HEK293 (cell line): ENCODE results near the gene CDKL2.

ENCODE experiments used
- CTCF ChIA-PET: fragments of 350-600 bp; formaldehyde crosslinking; extraction: SDS; loops from one replicate; lab custom pipeline; 2021; ENCODE audit warnings: antibody characterized with exemption; lab: Yijun Ruan, JAX
- POLR2A ChIA-PET: fragments of 300-600 bp; formaldehyde crosslinking; extraction: SDS; loops from one replicate; lab custom pipeline; 2020; ENCODE audit warnings: antibody characterized with exemption, inconsistent platforms; lab: Yijun Ruan, JAX
- H3K27ac ChIP-seq: fragments of 200-500 bp; sonication (Bioruptor generic); 2 replicates; pipeline ENCODE4 v1.5.1; 2014; ENCODE audit warnings: low read depth, low read length, control low read depth, inconsistent platforms; ENCODE audit errors: extremely low read depth
- H3K36me3 ChIP-seq, 2 experiments: fragments of 200-500 bp in 1 of 2; sonication (Bioruptor generic) in 1 of 2; 1 replicate in 1 of 2; 2 replicates in 1 of 2; pipeline ENCODE4 v1.5.1; 2014 to 2017; ENCODE audit warnings: inconsistent platforms in 2 of 2, low read length in 2 of 2; ENCODE audit not compliant: control insufficient read depth in 2 of 2, insufficient read depth in 1 of 2
- H3K4me1 ChIP-seq: fragments of 200-500 bp; sonication (Bioruptor generic); 2 replicates; pipeline ENCODE4 v1.5.1; 2014; ENCODE audit warnings: mild to moderate bottlenecking, low read length, inconsistent platforms; ENCODE audit not compliant: control insufficient read depth, insufficient read depth
- H3K4me3 ChIP-seq: 2 replicates; pipeline ENCODE4 v1.5.1; 2011; ENCODE audit warnings: low read depth, mild to moderate bottlenecking, control low read depth, low read length, moderate library complexity
- H3K9me3 ChIP-seq: fragments of 200-500 bp; sonication (Bioruptor generic); 2 replicates; pipeline ENCODE4 v1.5.1; 2014; ENCODE audit warnings: low read depth, low read length, inconsistent platforms; ENCODE audit not compliant: control insufficient read depth, insufficient read depth
- AEBP2 ChIP-seq: fragments of 450-650 bp; formaldehyde crosslinking; IDR thresholded peaks from 2 replicates; pipeline ENCODE4 v1.5.1; 2016; ENCODE audit warnings: missing biosample characterization, missing genetic modification characterization, borderline replicate concordance
- BCL11A ChIP-seq: fragments of 450-650 bp; formaldehyde crosslinking; IDR thresholded peaks from 2 replicates; pipeline ENCODE4 v1.5.1; 2016; ENCODE audit warnings: low read depth, missing biosample characterization, missing genetic modification characterization
- BCL11B ChIP-seq: fragments of 450-650 bp; formaldehyde crosslinking; IDR thresholded peaks from 2 replicates; pipeline ENCODE4 v1.5.1; 2016; ENCODE audit warnings: low read depth, missing biosample characterization, missing genetic modification characterization
- HIC1 ChIP-seq: fragments of 450-650 bp; formaldehyde crosslinking; IDR thresholded peaks from 2 replicates; pipeline ENCODE4 v1.5.1; 2016; ENCODE audit warnings: missing biosample characterization, missing genetic modification characterization
- PATZ1 ChIP-seq: fragments of 450-650 bp; formaldehyde crosslinking; IDR thresholded peaks from 2 replicates; pipeline ENCODE4 v1.5.1; 2016; ENCODE audit warnings: missing biosample characterization, missing genetic modification characterization
- PRDM1 ChIP-seq: fragments of 450-650 bp; formaldehyde crosslinking; IDR thresholded peaks from 2 replicates; pipeline ENCODE4; 2016; ENCODE audit warnings: missing biosample characterization, missing genetic modification characterization
- ZBTB1 ChIP-seq: fragments of 450-650 bp; formaldehyde crosslinking; IDR thresholded peaks from 2 replicates; pipeline ENCODE4 v1.5.1; 2016; ENCODE audit warnings: missing biosample characterization, missing genetic modification characterization
- ZBTB20 ChIP-seq: fragments of 450-650 bp; formaldehyde crosslinking; IDR thresholded peaks from 2 replicates; pipeline ENCODE4 v1.5.1; 2016; ENCODE audit warnings: missing biosample characterization, missing genetic modification characterization
- ZBTB44 ChIP-seq: fragments of 450-650 bp; IDR thresholded peaks from 2 replicates; pipeline ENCODE4 v1.5.1; 2018; ENCODE audit warnings: missing biosample characterization, mild to moderate bottlenecking, missing genetic modification characterization
- ZBTB6 ChIP-seq: fragments of 450-650 bp; formaldehyde crosslinking; IDR thresholded peaks from 2 replicates; pipeline ENCODE4 v1.5.1; 2017; ENCODE audit warnings: missing biosample characterization, missing genetic modification characterization
- ZEB2 ChIP-seq: fragments of 450-650 bp; formaldehyde crosslinking; IDR thresholded peaks from 2 replicates; pipeline ENCODE4 v1.5.1; 2016; ENCODE audit warnings: missing biosample characterization, missing genetic modification characterization
- ZNF292 ChIP-seq: fragments of 450-650 bp; formaldehyde crosslinking; IDR thresholded peaks from 2 replicates; pipeline ENCODE4 v1.5.1; 2016; ENCODE audit warnings: low read depth, missing biosample characterization, missing genetic modification characterization, borderline replicate concordance
- ZNF302 ChIP-seq: fragments of 450-650 bp; formaldehyde crosslinking; IDR thresholded peaks from 2 replicates; pipeline ENCODE4 v1.5.1; 2016; ENCODE audit warnings: missing biosample characterization, missing genetic modification characterization, low read depth
- ZNF416 ChIP-seq: fragments of 450-650 bp; formaldehyde crosslinking; IDR thresholded peaks from 2 replicates; pipeline ENCODE4 v1.5.1; 2016; ENCODE audit warnings: missing biosample characterization, missing genetic modification characterization
- ZNF549 ChIP-seq: fragments of 450-650 bp; IDR thresholded peaks from 2 replicates; pipeline ENCODE4 v1.5.1; 2018; ENCODE audit warnings: missing biosample characterization, missing genetic modification characterization, mild to moderate bottlenecking, inconsistent platforms, moderate library complexity
- ZNF626 ChIP-seq: fragments of 450-650 bp; sonication (Bioruptor Pico); formaldehyde crosslinking; IDR thresholded peaks from 2 replicates; pipeline ENCODE4 v1.5.1; 2018; ENCODE audit warnings: missing biosample characterization, missing genetic modification characterization, inconsistent platforms
- ZNF768 ChIP-seq: fragments of 450-650 bp; formaldehyde crosslinking; IDR thresholded peaks from 2 replicates; pipeline ENCODE4 v1.5.1; 2018; ENCODE audit warnings: missing biosample characterization, mild to moderate bottlenecking, missing genetic modification characterization

The CDKL2 gene

GRCh38 chr4:75654905-75655304, 24.6 kb upstream of the CDKL2 start (continued):
- no peak for TF ChIP-seq ZBTB6 (tag by site-specific recombination)
- TF ChIP-seq ZNF416 (tag by site-specific recombination): no peak
- no peak for TF ChIP-seq ZNF768 (tag by site-specific recombination)
- no peak for TF ChIP-seq PATZ1
- no peak for TF ChIP-seq ZNF549 (tag by site-specific recombination)
- TF ChIP-seq ZBTB1 (tag by site-specific recombination): no peak
- no peak for TF ChIP-seq ZNF626 (tag by site-specific recombination)

- POLR2A ChIA-PET: interaction anchor here (0.5 kb wide), 1 partner anchor 1511 kb away, joined by 4 read pairs; no protein-coding TSS in a partner anchor
- CTCF ChIA-PET: interaction anchor here (0.6 to 1.4 kb wide), 5 partner anchors 14 to 1047 kb away, joined by 3 to 6 read pairs (median 3); no protein-coding TSS in a partner anchor
- Histone ChIP-seq H3K27ac (no peak overlapping the region), H3K9me3 (no peaks in the 10 kb centered on the region), H3K4me1 (no peaks in the 10 kb centered on the region), H3K4me3 (no peak overlapping the region), H3K36me3 (peaks cover 11 to 80% of the 10 kb centered on the region in 2 experiments)
- no peak for TF ChIP-seq HIC1 (tag by site-specific recombination)
- peak; percentile 85 for TF ChIP-seq ZBTB44 (tag by site-specific recombination)
These were observed 23.6 kb upstream of the CDKL2 start for GRCh38 chr4:75653845-75654503.

- Histone ChIP-seq H3K4me3 (no peak overlapping the region), H3K4me1 (no peaks in the 10 kb centered on the region), H3K27ac (no peak overlapping the region), H3K36me3 (peaks cover 22 to 65% of the 10 kb centered on the region in 2 experiments), H3K9me3 (no peaks in the 10 kb centered on the region)
- TF ChIP-seq BCL11A: no peak
- TF ChIP-seq AEBP2 (tag by site-specific recombination): no peak
- TF ChIP-seq ZBTB20: no peak
- no peak for TF ChIP-seq BCL11B (tag by site-specific recombination)
- TF ChIP-seq PRDM1 (tag by site-specific recombination): no peak
- no peak for TF ChIP-seq ZNF292
- no peak for TF ChIP-seq ZEB2 (tag by site-specific recombination)
- TF ChIP-seq ZNF302: no peak
- POLR2A ChIA-PET: no interaction called here
- CTCF ChIA-PET: no interaction called here
These were observed 13.8 kb upstream of the CDKL2 start for GRCh38 chr4:75644095-75644494.
